Non-pigmented ciliary epithelial cell (primary cell): ENCODE results near the gene THAP7.
A peak's percentile ranks its signal among the peaks of the same experiment; 100 is the strongest.
"Not testable (repeated sequence)": the region's sequence is repeated elsewhere in the genome, so short reads cannot be mapped to it uniquely, and the experiment has no call there.

ENCODE experiments used
- DNase-seq: peaks from one replicate; pipeline ENCODE4 v3.0.0-alpha.2; 2010; ENCODE audit warnings: low read depth

THAP7 gene, protein sequence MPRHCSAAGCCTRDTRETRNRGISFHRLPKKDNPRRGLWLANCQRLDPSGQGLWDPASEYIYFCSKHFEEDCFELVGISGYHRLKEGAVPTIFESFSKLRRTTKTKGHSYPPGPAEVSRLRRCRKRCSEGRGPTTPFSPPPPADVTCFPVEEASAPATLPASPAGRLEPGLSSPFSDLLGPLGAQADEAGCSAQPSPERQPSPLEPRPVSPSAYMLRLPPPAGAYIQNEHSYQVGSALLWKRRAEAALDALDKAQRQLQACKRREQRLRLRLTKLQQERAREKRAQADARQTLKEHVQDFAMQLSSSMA

DNA sequence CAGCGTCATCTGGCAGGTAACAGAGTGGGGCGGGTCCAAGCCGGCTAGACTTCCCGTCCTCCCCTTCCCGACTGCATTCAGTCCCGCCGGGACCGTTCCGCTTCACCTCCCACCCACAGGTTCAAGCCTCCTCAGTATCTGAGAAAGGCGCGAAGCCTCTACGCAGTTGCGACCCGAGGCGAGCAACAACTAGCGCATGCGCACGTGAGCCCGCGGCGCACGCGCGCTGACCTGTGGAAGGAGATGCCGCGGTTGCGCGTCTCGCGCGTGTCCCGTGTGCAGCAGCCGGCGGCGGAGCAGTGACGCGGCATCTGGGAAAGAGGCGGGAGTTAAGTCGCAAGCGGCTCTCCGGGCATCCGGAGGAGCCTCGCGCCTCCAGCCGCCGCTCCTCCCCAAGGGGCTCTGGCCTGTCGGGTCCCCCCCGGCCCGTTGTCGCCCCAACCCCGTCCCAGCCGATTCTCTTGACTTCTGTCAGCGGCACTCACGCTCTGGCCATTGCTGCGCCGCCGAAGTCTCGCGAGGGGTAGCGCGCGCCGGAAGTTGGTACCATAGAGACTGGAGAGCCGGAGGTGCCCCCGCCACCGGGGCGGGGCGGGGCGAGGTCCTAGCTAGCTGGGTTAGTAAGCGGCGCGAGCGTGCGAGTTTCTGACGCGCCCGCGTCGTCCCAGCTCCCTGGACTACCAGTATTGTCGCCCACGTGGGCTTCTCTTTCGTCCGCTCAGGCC lies at the start of gene THAP7:
TSS of gene THAP7 (minus strand) at position 518 of the 725 bp plus-strand sequence. CDS start at position 311, 207 bp downstream.
- DNase-seq = peak; percentile 50

DNA sequence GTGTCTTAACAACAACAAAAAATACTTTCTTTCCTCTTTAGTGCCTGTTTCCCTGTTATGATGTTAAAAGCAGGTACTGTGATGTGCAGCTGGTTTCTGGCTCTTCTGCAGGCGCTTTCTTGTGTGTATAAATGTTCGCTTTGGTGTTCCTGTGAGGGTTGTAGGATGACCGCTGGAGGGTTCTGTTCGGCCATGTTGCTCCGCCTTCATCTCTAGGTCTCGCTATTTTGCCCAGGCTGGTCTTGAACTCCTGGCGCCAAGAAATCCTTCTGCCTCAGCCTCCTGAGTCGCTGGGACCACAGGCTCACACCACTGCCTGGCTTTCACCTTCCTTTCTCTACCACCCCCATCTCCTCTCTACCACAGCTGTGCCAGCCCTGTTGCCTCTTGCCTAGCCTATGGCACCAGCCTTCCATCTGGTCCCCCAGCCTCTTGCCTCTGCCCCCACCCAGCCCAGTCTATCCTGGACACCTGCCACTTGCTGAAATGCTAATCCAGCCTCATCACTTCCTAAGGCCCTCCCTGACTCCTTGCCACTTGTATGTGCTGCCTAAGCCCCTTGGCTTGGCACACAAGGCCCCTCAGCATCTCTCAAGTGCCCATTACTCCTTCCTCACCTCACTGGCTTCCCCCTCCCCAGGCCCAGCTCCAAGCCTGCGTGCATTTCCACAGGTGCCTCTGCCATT lies 49.4 kb upstream of the THAP7 start:
- DNase-seq = no peak

DNA sequence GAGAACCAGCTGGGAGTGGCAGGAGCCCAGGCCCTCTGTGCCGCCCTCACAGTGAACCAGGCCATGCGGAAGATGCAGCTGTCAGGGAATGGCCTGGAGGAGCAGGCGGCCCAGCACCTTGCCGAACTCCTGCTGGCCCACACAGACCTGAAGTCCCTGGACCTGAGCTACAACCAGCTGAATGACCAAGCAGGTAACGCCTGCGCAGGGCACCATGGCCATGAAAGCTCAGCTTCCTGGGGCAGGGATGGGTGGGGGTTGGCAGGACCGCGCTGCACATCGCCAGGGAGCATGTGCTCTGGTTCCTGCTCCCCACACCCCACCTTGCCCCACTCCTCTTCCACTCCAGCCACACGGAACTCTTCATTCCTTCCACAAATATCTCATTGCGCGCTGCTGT lies 47.0 kb upstream of the THAP7 start:
- not testable (repeated sequence) for DNase-seq

GRCh38 chr22:21048448-21048847 lies 46.5 kb upstream of the THAP7 start:
- DNase-seq = not testable (repeated sequence)

DNA sequence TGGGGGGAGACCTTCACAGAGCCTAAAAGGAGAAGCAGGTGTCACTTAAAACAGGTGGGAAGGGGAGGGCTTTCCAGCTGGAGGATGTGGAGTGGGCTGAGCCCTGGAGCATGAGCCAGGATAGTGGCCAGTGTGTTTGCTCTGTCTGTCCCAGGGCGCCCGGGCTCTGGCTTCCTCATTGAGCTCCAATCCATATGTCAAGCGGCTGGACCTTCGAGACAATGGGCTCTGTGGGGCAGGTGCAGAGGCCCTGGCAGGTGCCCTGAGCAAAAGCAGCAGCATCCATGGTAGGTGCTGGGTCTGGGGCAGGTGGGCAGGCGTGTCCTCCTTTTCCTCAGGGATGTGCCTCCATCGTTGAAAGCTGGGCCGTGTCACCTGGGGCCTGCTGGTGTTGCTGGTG lies 45.8 kb upstream of the THAP7 start:
- no peak for DNase-seq

- DNase-seq = no peak
Observed at GRCh38 chr22:21047035-21047661, 45.2 kb upstream of the THAP7 start.

GRCh38 chr22:21045585-21046294 lies 43.8 kb upstream of the THAP7 start, which contains the start of gene LRRC74B:
TSS of gene LRRC74B (plus strand) at chr22:21045946. CDS start at chr22:21045987, 41 bp downstream.
- peak; percentile 46 for DNase-seq

- no peak for DNase-seq
Observed at GRCh38 chr22:21044931-21045584, 43.1 kb upstream of the THAP7 start.

DNA sequence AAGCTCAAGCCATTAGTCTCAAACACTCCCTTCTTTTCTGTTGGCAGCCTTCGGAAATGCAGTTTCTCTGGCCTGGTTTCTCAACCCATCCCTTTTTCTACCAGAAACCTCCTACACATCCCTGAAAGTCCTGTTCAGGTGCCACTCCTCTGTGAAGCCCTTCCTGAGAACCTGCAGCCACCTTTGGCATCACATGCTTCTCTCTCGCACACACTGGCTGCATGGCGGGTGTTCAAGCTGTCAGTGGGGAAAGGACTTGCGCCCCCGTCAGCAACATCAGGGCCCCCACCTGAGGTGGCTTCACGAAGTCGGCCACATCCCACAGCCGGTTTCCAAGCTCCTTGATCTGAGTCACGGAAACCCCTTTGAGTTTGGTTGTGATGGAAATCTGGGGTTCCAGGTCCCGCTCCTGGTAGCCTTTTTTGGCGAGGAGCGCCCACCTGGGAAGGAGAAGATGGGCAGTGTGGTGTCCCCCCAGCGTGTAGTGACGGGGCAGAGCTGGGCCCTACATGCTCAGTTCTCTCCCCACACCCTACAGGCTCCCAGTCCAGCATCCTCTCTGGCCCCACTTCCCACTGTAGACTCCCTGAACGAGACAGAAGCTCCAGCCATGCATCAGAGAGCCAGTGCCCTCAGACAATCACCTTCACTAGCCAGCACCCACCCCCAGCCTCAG lies 42.1 kb upstream of the THAP7 start:
- no peak for DNase-seq

DNA sequence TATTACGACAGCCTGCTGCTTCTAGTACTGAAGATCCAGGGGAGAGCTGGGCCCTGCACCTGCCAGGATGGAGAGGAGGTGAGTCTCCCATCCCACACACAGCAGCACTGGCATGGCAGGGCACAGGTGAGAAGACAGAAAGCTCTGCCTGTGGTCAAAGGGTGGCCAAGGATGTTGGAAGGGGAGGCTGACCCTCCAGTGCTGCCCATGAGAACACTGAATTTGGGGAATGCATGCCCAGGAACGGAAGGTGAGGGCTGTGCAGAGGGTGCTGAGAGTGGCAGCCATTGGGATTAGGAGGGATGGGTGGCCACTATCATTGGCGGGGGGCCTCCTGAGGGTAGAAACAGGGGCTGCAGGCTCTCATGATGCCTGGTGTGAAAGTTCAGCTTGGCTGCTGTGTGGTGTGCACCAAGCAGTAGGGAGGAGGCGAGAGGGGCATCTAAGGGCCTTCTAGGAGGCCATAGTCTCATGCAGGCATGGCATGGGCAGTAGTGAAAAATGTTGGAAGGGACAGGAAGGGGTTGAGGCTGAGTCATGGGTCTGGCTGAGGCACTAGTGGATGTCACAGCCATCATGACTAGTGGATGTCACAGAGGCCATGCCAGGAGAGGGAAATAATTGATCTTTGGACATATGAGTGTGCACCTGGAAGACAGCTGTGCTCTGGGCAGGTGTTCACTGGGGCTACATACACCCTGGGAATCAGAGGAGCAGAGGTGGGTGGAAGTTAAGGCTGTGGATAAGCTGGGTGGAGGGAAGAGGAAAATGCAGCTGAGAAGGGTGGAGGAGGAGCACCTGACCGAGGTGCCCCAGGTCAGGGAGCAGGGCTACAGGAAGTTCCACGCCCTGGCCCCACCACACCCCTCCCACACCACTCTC lies 41.3 kb upstream of the THAP7 start:
- no peak for DNase-seq

GRCh38 chr22:21041937-21042336 lies 40.0 kb upstream of the THAP7 start:
- peak; percentile 56 for DNase-seq

GRCh38 chr22:21039158-21039557 lies 37.2 kb upstream of the THAP7 start:
- not testable (repeated sequence) for DNase-seq

DNA sequence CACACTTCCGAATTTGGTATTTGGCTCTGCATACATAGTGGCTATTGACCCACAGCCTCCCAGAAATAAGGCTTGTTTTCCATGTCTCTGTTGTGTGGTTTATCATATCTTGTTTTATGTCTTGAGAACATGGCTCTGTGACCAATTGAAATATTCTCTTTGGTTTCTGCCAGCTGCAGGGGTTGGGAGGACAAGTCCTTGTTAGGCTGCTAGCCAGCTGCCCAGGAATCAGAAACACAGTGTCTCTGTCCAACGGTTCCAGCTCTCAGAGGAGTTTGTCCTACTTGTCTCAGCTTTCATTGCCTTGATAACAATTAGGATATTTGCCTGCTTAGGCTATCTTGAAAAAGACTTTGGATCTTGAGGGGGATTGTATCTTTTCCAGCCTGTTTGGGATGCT lies 36.5 kb upstream of the THAP7 start:
- DNase-seq = no peak

GRCh38 chr22:21034989-21035388 lies 33.1 kb upstream of the THAP7 start:
- no peak for DNase-seq

- no peak for DNase-seq
Observed at GRCh38 chr22:21033895-21034294, 32.0 kb upstream of the THAP7 start.

GRCh38 chr22:21032868-21033688 lies 31.2 kb upstream of the THAP7 start:
- no peak for DNase-seq

DNA sequence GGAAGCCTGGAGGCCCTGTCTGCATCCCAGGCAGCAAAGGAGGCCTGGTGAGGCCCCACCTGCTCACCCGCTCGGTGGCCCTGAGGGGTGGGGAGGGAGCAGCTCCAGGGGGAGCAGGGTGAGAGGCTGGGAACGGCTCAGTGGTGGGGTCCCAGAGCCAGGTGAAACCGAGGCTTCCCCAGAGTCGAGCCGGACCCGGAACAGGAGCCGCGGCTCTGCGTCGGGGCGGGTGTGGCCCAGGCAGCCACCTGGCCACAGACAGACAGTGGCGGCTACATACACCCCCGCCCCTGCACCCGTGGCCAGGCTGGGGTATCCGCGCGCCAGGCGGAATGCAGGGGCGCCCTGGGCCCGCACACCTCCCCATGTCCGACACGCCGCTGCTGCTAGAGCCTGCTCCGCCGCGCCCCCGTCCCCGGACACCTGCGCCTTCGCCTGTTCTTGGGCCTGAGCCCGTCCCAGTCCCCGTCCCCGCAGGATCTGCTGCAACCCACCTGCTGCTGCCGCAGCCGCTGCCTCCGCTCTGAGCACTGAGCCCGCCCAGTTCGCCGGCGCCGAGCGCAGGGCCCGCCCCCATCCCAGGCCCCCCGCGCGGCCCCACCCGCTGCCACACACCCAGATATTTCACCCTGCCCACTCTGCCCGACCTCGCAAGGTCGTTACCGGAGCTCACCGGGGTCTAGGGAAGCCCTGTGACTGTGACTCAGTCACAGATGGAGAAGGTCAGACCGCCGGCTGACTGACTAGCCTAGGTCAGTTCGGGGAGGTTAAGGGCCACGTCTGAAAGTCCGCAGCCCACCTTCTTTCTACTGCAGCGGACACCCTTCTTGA lies 30.3 kb upstream of the THAP7 start, which contains the start of gene SLC7A4:
TSS of gene SLC7A4 (minus strand) at position 525 of the 831 bp plus-strand sequence. CDS start 749 bp downstream, outside the sequence.
- DNase-seq = no peak
